K562 (cell line): ENCODE data around the gene ARAP1. TPM values are rescaled to one million over a fixed set of nuclear protein-coding genes. Genes with fewer than 3 reads are reported as not detected.

Source experiments
- ATAC-seq: fragments of 200-7000 bp; cut with Tn5 transposase; 3 replicates; pipeline ENCODE4 v1.9.1; 2020; ENCODE audit warnings: moderate library complexity
- BruUV-seq: library from RNA; stranded (reverse); fragments of 400-500 nt; replicated peaks from 2 replicates; lab custom pipeline; 2021; lab: Mats Ljungman, UMichigan
- CTCF ChIA-PET: fragments of 300-600 bp; formaldehyde crosslinking; extraction: SDS; loops from one replicate; lab custom pipeline; 2021; ENCODE audit warnings: low intra/inter-chr PET ratio; lab: Yijun Ruan, JAX
- POLR2A ChIA-PET: fragments of 300-600, 350-650 bp; sonication (Branson Sonifier 250); formaldehyde crosslinking; extraction: SDS; loops from one replicate; lab custom pipeline; 2021; ENCODE audit warnings: antibody characterized with exemption, inconsistent platforms; lab: Yijun Ruan, JAX
- DNase-seq, 4 experiments: peaks; one replicate each; pipeline versions ENCODE4 v3.0.0 to v3.0.0-alpha.2; 2011 to 2018; ENCODE audit warnings: low spot score in 3 of 4, mixed read lengths in 3 of 4; ENCODE audit errors: extremely low read depth in 1 of 4
- FAIRE-seq: peaks from 2 replicates; lab custom pipeline; 2011; peaks lifted over from hg19 to GRCh38; lab: Jason Lieb, UNC
- H2AFZ ChIP-seq: 2 replicates; pipeline ENCODE4 v1.6.0; 2011; ENCODE audit warnings: low read depth, low read length, control low read depth, inconsistent platforms
- H3K27ac ChIP-seq: fragments of 200-600 bp; 3 replicates; pipeline ENCODE4 v1.8.0; 2011; ENCODE audit warnings: low read depth, mild to moderate bottlenecking, control low read depth, inconsistent platforms, low read length, moderate library complexity, mixed read lengths; ENCODE audit errors: extremely low read depth
- H3K27me3 ChIP-seq, 2 experiments: fragments of 300-600 bp in 1 of 2; 2 replicates in 1 of 2; 3 replicates in 1 of 2; pipeline versions ENCODE4 v1.6.0 to v1.8.0; 2011; ENCODE audit warnings: inconsistent platforms in 2 of 2, low read length in 2 of 2, mild to moderate bottlenecking in 1 of 2, mixed read lengths in 1 of 2, moderate library complexity in 1 of 2; ENCODE audit not compliant: control insufficient read depth in 2 of 2, insufficient read depth in 2 of 2
- H3K36me3 ChIP-seq: fragments of 300-600 bp; 3 replicates; pipeline ENCODE4 v1.8.0; 2011; ENCODE audit warnings: mild to moderate bottlenecking, low read length, inconsistent platforms; ENCODE audit not compliant: control insufficient read depth, insufficient read depth
- H3K4me1 ChIP-seq, 2 experiments: fragments of 200-600 bp in 1 of 2; replicated peaks in 1 of 2; 2 replicates in 1 of 2; 3 replicates in 1 of 2; pipeline versions ENCODE4 v1.5.1 to v1.8.0; 2011; ENCODE audit warnings: inconsistent platforms in 2 of 2, low read length in 2 of 2, mild to moderate bottlenecking in 1 of 2, mixed read lengths in 1 of 2, moderate library complexity in 1 of 2; ENCODE audit not compliant: control insufficient read depth in 2 of 2, insufficient read depth in 2 of 2
- H3K4me2 ChIP-seq: 2 replicates; pipeline ENCODE4 v1.6.1; 2011; ENCODE audit warnings: low read length, control low read depth, inconsistent platforms, mixed read lengths; ENCODE audit not compliant: insufficient read depth
- H3K4me3 ChIP-seq: fragments of 200-600 bp; sonication (generic), shearing (Covaris generic); 2 replicates; pipeline ENCODE4 v1.5.1; 2016; ENCODE audit warnings: control low read depth, inconsistent platforms
- H3K79me2 ChIP-seq: fragments of 200-600 bp; 3 replicates; pipeline ENCODE4 v1.8.0; 2011; ENCODE audit warnings: low read length, inconsistent platforms; ENCODE audit not compliant: control insufficient read depth, insufficient read depth
- H3K9ac ChIP-seq, 2 experiments: 2 replicates each; pipeline versions ENCODE4 v1.6.0 to v1.6.1; 2011; ENCODE audit warnings: low read depth in 2 of 2, low read length in 2 of 2, control low read depth in 1 of 2, inconsistent platforms in 1 of 2, mild to moderate bottlenecking in 1 of 2, mixed read lengths in 1 of 2; ENCODE audit not compliant: insufficient read depth in 1 of 2
- H3K9me1 ChIP-seq: one replicate; pipeline ENCODE4 v1.6.0; 2011; ENCODE audit warnings: inconsistent platforms, mild to moderate bottlenecking, low read length, moderate library complexity; ENCODE audit not compliant: control insufficient read depth, insufficient read depth
- H3K9me3 ChIP-seq: replicated peaks from 2 replicates; pipeline ENCODE4 v1.5.1; 2011; ENCODE audit warnings: low read depth, low read length, inconsistent platforms; ENCODE audit not compliant: control insufficient read depth, insufficient read depth
- H4K20me1 ChIP-seq: replicated peaks from 2 replicates; pipeline ENCODE4 v1.6.1; 2011; ENCODE audit warnings: low read length, inconsistent platforms, mixed read lengths; ENCODE audit not compliant: control insufficient read depth, insufficient read depth
- FOXK1 ChIP-seq: sonication (generic); formaldehyde crosslinking; IDR thresholded peaks from 2 replicates; pipeline ENCODE4 v1.8.0; 2022; ENCODE audit warnings: missing genetic modification reagents, mild to moderate bottlenecking, borderline replicate concordance
- GABPB1 ChIP-seq: sonication (generic); formaldehyde crosslinking; IDR thresholded peaks from 2 replicates; pipeline ENCODE4 v1.8.0; 2022; ENCODE audit warnings: mild to moderate bottlenecking, missing genetic modification reagents
- MYC ChIP-seq, 2 experiments: fragments of 250-450 bp in 1 of 2; sonication (Bioruptor Pico) in 1 of 2; IDR thresholded peaks; 2 replicates each; pipeline versions ENCODE4 v1.5.1 to v1.6.1; 2012 to 2021; ENCODE audit warnings: low read depth in 2 of 2, borderline replicate concordance in 1 of 2, improper control_type of control experiment in 1 of 2, low read length in 1 of 2, mild to moderate bottlenecking in 1 of 2, moderate library complexity in 1 of 2
- SP1 ChIP-seq: sonication (generic); formaldehyde crosslinking; IDR thresholded peaks from 2 replicates; pipeline ENCODE4 v1.8.1; 2022; ENCODE audit warnings: mild to moderate bottlenecking, missing genetic modification reagents
- ZFP30 ChIP-seq: fragments of 250-450 bp; sonication (Bioruptor Pico); IDR thresholded peaks from 2 replicates; pipeline ENCODE4 v1.8.0; 2022; ENCODE audit warnings: moderate library complexity, mild to moderate bottlenecking, inconsistent platforms, borderline replicate concordance
- WGBS: fragments of 100-300 bp; shearing (Covaris generic); methylation state at CpG from one replicate; pipeline ENCODE4 v1.1.6; 2016; ENCODE audit warnings: low coverage, mixed read lengths; ENCODE audit not compliant: insufficient coverage; ENCODE audit errors: missing lambda C conversion rate; 5-methylcytosine and 5-hydroxymethylcytosine counted together
- in situ Hi-C: fragments of 300-500 bp; cut with MboI; formaldehyde crosslinking; loops from 4 replicates; pipeline ENCODE4 v1.15.0; 2018; ENCODE audit warnings: inconsistent platforms, mixed read lengths
- intact Hi-C: fragments of 100-400 bp; cut with micrococcal nuclease; formaldehyde crosslinking; loops from 2 replicates; pipeline ENCODE4 v1.14.2; 2022
- polyA plus RNA-seq, 8 experiments: library from polyadenylated mRNA; depleted of rRNA in 4 of 8; stranded (reverse) in 5 of 8; unstranded in 3 of 8; fragments of >200 nt; fragmentation: Nextera tagmentation in 2 of 8; fragmentation: Illumina TruSeq in 1 of 8; extraction: Ambion mirVana in 2 of 8; extraction: Trizol in 1 of 8; gene quantifications; 2 replicates each; pipeline versions ENCODE4 v1.2.1 to v1.2.3, GENCODE V29; 2011 to 2014; ENCODE audit warnings: inconsistent platforms in 1 of 8, missing spikeins in 1 of 8
- total RNA-seq, 7 experiments: library from RNA; depleted of rRNA in 6 of 7; stranded (reverse); fragments of >200 nt in 6 of 7; fragmentation: Illumina TruSeq in 2 of 7; extraction: Trizol in 2 of 7; gene quantifications; 2 replicates each; pipeline versions ENCODE4 v1.2.1 to v1.2.3, GENCODE V29; 2011 to 2021; ENCODE audit warnings: low replicate concordance in 1 of 7

ARAP1 gene
- total and polyA plus RNA-seq, 9 of the 15 experiments (the other 6 are each of a cell fraction or from before 2014, with no cell fraction given): 0.23 to 67.0 (median 24.6) TPM

DNA sequence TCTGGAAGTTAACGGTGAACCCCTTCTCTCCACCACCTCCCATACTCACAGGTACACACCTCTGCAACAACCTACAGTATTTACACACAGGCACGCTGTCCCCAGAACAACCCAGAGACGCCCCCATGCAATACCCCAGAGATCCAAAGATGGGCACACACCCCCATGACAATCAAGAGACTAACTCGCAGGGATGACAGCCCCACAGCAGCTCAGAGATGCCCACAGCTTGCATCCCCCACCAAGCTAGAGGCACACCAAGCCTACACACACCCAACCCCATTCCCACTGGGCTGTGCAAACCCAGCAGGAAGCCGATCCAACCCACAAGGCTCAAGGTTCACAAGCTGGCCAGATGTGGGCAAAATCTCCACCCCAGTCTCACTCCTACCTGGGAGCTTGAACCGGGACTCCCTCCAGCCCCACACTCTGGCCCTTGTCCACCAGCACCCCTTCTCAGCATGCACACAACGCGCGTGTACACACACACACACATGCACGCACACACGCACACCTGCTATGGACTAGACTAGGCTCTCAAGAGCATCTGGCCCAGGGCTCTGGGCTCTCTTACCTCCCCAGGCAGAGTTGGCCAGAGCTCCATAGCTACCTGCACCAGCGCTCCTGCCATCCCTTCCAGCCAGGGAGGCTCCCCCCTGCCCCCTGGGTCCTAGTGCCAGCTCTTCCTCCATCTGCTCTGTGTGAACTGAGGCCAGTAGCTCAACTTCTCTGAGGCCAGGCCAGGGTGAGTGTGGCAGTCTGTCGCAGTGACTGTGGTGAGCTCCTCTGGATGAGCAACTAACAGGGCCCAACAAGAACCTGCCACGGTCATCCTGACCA lies 30.1 kb upstream of the ARAP1 start:
- intact Hi-C loops (no loop called here), in situ Hi-C loops (no loop called here)
- H2AFZ ChIP-seq: peak overlapping the region; percentile 57; the same call in 1 of the 2 replicates
- BruUV-seq: no TSS peak
- ATAC-seq: peak; percentile 9
- H3K4me1 ChIP-seq: peaks cover 65 to 68% of the 10 kb centered on the region in 2 experiments
- H4K20me1 ChIP-seq: no peaks in the 10 kb centered on the region
- no peak for TF ChIP-seq SP1 (CRISPR knock-in tag)
- no peak for TF ChIP-seq ZFP30 (CRISPR knock-in tag)
- TF ChIP-seq MYC (IDR thresholded peaks at IDR 0.05; ENCODE audit: low read depth, low read length): no peak
- 0 out of 2 replicates have a peak, but pooled peaks have one; percentile 14 for TF ChIP-seq MYC (CRISPR knock-in tag; IDR thresholded peaks at IDR 0.05; ENCODE audit: borderline replicate concordance, low read depth)
- no peak for TF ChIP-seq FOXK1 (CRISPR knock-in tag)
- TF ChIP-seq GABPB1 (CRISPR knock-in tag): 0 out of 2 replicates have a peak, but pooled peaks have one; percentile 20
- DNase-seq: no peak
- H3K4me2 ChIP-seq: peak overlapping the region; percentile 72
- peak overlapping the region; percentile 43; the same call in 1 of the 2 replicates for H3K4me3 ChIP-seq
- no peak for FAIRE-seq
- ChIA-PET CTCF (no interaction called here), POLR2A (interaction anchor here (0.6 to 1.5 kb wide), 5 partner anchors 8 to 40 kb away, joined by 3 to 8 read pairs (median 3); partner anchors contain the start of gene STARD10)
- H3K9ac ChIP-seq: peak overlapping the region in 1 of 2 experiments; percentile 15; a peak in 2 of 4 replicates
- 0 out of 3 replicates have a peak, but pooled peaks cover 6% of the 10 kb centered on the region for H3K36me3 ChIP-seq
- WGBS: 56% methylated on average over 14 of the region's 14 CpGs
- no peaks in the 10 kb centered on the region for H3K9me3 ChIP-seq
- no peaks in the 10 kb centered on the region for H3K9me1 ChIP-seq
- H3K27ac ChIP-seq: no peak overlapping the region
- H3K79me2 ChIP-seq: peaks cover 8% of the 10 kb centered on the region; the same call in 2 of the 3 replicates
- H3K27me3 ChIP-seq: no peaks in the 10 kb centered on the region
